Measurements from ENCODE around the gene FRMD4B.

DNA sequence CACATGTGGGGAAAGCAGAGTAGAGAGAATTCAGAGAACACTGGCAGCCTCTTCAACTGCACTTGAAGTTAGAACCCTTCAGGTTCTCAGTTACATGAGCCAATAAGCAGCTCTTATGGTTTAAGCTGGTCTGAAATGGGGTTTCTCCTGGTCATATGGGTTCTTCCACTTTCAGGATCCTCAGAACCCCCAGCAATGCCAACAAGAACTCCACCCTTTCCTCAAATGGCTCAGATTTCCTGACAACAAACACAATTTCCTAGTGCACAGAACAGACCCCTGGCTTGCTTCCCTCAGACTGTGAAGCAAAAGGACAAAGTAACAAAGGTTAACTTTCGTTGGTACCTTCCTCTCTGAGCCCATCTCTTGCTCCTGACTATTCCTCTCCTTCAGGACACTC lies 23.9 kb upstream of the FRMD4B start:
- TF ChIP-seq POLR2A (IDR thresholded peaks at IDR 0.05; ENCODE audit: low read depth): no peak
- TF ChIP-seq, protein P1, sequence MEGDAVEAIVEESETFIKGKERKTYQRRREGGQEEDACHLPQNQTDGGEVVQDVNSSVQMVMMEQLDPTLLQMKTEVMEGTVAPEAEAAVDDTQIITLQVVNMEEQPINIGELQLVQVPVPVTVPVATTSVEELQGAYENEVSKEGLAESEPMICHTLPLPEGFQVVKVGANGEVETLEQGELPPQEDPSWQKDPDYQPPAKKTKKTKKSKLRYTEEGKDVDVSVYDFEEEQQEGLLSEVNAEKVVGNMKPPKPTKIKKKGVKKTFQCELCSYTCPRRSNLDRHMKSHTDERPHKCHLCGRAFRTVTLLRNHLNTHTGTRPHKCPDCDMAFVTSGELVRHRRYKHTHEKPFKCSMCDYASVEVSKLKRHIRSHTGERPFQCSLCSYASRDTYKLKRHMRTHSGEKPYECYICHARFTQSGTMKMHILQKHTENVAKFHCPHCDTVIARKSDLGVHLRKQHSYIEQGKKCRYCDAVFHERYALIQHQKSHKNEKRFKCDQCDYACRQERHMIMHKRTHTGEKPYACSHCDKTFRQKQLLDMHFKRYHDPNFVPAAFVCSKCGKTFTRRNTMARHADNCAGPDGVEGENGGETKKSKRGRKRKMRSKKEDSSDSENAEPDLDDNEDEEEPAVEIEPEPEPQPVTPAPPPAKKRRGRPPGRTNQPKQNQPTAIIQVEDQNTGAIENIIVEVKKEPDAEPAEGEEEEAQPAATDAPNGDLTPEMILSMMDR (IDR thresholded peaks at IDR 0.05): no peak

Measured in esophagus muscularis mucosa (tissue), 3 donors.